Measurements from ENCODE around the gene SMPD3. TPM values are rescaled to one million over a fixed set of nuclear protein-coding genes. Genes with fewer than 3 reads are reported as not detected.
A peak's percentile ranks its signal among the peaks of the same experiment; 100 is the strongest.

The SMPD3 gene
- total RNA-seq, 1 experiment from 2014 or later: 0.42 TPM

DNA sequence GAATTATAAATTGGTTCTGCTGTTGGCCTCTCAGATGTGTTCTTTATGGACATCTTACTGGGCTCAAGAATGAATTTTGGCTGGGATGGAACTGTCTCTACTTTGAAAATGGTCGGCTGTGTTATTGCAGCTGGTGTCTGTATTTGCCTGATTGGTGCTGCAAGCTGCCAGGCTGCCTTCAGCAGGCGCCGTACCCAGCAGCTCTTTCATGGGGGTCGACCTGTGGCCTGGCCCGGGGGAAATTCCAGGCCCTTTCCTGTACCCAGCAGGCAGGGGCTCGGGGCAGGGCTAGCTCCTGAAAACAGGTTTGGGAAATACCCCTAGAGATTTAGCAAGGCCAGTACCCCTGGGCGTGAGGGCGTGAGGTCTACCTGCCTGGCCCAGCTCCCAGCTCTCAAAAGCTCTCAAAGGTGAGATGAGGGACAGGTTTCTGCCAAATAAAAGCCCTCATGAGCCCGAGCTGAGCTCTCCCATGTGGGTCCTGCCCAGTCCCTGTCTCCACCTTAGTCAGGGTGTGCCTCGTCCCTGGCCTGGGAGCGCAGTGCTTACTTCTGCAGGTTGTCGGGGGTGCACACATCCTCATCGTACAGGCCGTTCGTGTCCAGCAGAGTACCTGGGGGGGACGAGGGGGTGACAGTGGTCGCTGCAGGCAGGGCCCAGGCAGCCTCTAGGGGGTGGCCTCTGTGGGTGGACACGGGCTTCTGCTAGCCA is 85.2 kb downstream of the SMPD3 start:
- H3K4me3 ChIP-seq (ENCODE audit: insufficient read depth, low read depth, low read length): no peak overlapping the region
- H3K36me3 ChIP-seq (replicated peaks; ENCODE audit: control insufficient read depth, insufficient read depth, low read length): no peaks in the 10 kb centered on the region
- no peaks in the 10 kb centered on the region for H3K27me3 ChIP-seq (ENCODE audit: control insufficient read depth, insufficient read depth, low read length)
- peak; percentile 78 for DNase-seq

DNA sequence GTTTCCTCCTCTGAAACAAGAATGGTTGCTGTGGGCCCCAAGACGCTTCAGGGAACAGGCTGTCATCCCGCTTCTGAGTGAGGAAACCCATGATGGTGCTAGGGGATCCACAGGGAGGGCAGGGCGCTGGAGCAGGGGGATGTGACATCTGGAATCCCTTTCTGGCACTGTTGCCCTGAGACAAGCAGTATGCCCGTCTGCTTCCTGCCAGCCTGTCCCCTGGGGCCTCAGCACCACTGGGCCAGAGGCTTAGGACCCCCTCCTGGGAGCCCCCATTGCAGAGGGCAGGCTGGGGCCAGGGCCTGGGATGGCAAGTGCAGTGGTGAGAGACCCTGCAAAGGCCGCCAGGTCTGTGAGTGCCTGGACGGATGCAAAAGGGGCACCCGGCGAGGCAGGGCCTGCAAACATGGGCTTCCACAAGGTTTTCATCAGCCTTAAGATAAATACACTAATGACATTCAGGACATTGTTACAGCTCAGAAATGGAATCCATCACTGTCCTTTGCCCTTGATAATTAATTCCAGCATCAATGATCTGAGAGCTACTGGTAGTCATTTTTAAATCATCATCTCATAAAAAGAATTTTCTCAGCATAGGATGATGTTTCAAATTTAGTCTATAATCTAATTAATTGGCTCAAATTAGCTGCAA is 85.9 kb downstream of the SMPD3 start:
- no peak for DNase-seq
- H3K27me3 ChIP-seq (ENCODE audit: control insufficient read depth, insufficient read depth, low read length): no peaks in the 10 kb centered on the region
- no peak overlapping the region for H3K4me3 ChIP-seq (ENCODE audit: insufficient read depth, low read depth, low read length)
- no peaks in the 10 kb centered on the region; the same call in 1 of the 2 replicates for H3K36me3 ChIP-seq (replicated peaks; ENCODE audit: control insufficient read depth, insufficient read depth, low read length)

DNA sequence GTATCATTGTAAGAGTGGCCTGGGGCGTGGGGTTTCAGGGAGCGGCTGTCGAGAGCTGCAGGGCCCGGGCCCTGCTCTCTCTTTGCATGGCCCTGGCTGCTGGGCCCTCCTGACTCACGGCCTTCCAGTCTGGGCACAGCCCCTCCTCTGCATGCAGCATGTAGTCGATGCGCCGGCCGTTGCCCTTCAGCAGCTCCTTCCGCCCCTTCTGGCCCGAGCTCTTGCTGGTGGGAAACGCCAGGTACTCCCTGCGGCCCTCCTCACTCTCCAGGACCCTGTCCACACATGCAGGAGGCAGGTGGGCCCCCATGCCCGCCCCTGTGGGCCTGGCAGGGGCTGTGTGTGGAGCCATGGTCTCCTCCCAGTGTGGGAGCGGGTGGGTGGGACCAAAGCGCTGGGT is 86.8 kb downstream of the SMPD3 start:
- no peaks in the 10 kb centered on the region for H3K27me3 ChIP-seq (ENCODE audit: control insufficient read depth, insufficient read depth, low read length)
- DNase-seq: no peak
- no peak overlapping the region for H3K4me3 ChIP-seq (ENCODE audit: insufficient read depth, low read depth, low read length)

DNA sequence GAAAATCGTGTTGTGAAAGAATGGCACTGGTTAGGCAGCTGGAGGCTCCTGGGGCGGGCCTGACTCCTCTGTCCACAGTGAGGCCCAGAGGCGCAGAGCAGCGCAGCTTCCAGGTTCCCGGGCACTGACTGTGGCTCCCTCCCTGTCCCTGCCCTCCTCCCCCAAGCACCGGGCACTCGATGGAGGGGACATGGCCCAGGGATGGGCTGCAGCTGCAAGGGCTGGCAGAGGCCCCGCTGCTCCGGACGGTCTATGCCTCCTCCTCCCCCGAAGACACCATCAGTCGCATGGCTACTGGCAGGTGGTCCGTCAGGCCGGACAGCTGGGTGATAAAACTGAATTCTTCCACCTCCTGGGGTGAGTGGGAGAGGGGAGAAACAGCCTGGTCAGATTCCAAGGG is 87.4 kb downstream of the SMPD3 start:
- Histone ChIP-seq H3K36me3 (replicated peaks; ENCODE audit: control insufficient read depth, insufficient read depth, low read length) (peaks cover 8% of the 10 kb centered on the region), H3K4me3 (ENCODE audit: insufficient read depth, low read depth, low read length) (no peak overlapping the region), H3K27me3 (ENCODE audit: control insufficient read depth, insufficient read depth, low read length) (no peaks in the 10 kb centered on the region)
- DNase-seq: peak; percentile 52

More for the DNA sequence above, 86.8 kb downstream of the SMPD3 start:
- H3K36me3 ChIP-seq (replicated peaks; ENCODE audit: control insufficient read depth, insufficient read depth, low read length): peaks cover 6% of the 10 kb centered on the region

DNA sequence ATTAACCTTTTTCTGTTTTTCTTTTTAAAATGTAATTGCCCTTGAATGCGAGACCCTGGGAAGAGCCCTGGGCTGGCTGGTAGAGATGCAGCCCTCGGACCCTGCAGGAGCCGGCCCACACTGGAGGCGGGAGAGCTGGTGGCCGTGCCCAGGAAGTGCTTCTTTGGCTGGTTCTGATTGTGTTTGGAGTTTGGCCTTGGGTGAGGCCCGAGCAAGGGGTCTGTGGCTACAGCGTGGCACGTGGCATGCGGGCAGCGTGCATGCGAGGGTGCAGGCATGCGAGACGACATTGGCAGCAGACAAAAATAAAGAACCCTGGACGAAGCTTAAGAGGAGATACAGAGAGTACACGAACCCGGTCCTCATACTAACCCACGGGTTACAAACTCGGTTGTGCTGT is 87.8 kb downstream of the SMPD3 start:
- Histone ChIP-seq H3K27me3 (ENCODE audit: control insufficient read depth, insufficient read depth, low read length) (no peaks in the 10 kb centered on the region), H3K36me3 (replicated peaks; ENCODE audit: control insufficient read depth, insufficient read depth, low read length) (peaks cover 10% of the 10 kb centered on the region), H3K4me3 (ENCODE audit: insufficient read depth, low read depth, low read length) (no peak overlapping the region)
- peak; percentile 38 for DNase-seq

DNA sequence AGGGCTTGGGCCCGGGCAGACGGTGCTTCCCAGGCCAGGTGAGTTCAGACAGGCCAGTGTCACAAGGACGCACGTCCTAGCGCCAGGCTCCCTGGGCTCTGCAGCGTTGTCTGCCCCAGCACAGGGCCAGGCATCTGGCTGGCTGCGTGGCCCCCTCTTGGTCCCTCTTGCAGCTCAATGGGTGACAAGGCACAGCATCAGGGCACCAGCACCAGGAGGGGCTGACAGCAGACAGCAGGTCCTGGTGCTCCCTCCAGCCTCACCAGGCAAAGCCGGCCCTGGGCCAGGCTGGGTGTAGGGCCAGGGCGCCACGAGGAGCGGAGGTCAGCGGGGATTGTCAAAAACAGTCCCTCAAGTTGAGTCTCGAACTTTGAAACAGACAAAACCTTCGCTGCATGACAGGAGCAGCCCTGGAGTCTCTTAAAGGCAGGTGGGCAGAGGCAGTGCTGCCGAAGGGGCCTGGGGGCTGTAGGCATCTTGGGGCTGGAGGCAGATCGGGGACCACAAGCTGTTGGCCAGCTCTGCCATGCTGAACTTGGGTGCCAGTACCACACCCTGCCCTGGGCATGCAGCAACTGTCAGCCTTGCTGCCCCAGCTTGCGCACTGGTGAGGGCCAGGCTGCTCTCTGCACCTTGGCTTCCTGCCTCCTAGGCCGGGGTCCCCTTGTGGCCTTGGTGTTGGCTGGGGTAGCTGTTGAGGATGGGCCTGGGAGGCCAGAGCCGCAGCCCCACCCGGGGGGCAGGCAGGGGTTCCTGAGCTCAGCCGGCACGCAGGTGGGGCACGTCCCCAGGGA is 88.7 kb downstream of the SMPD3 start:
- Histone ChIP-seq H3K36me3 (replicated peaks; ENCODE audit: control insufficient read depth, insufficient read depth, low read length) (peaks cover 10% of the 10 kb centered on the region), H3K4me3 (ENCODE audit: insufficient read depth, low read depth, low read length) (no peak overlapping the region), H3K27me3 (ENCODE audit: control insufficient read depth, insufficient read depth, low read length) (no peaks in the 10 kb centered on the region)
- peak; percentile 62 for DNase-seq

DNA sequence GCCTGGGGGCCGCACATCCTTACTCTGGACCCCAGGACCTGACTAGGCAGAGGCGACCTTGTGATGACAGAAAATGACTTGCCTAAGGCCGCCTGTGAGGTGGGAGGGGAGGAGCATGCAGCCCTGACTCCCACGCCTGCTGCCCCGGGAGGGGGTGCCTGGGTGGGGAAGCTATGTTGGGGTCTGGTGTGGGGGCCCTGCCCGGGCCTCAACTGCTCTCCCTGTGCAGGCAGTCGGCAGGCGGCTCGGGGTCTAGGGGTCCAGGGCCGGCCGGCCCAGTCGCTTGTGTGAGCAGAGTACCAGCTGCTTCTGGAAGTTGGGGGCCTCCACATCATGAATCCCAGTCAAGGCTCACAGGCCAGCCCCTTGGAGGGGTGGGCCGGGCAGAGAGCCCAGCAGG is 89.4 kb downstream of the SMPD3 start:
- Histone ChIP-seq H3K4me3 (ENCODE audit: insufficient read depth, low read depth, low read length) (no peak overlapping the region), H3K27me3 (ENCODE audit: control insufficient read depth, insufficient read depth, low read length) (no peaks in the 10 kb centered on the region), H3K36me3 (replicated peaks; ENCODE audit: control insufficient read depth, insufficient read depth, low read length) (peaks cover 10% of the 10 kb centered on the region)
- DNase-seq: no peak

DNA sequence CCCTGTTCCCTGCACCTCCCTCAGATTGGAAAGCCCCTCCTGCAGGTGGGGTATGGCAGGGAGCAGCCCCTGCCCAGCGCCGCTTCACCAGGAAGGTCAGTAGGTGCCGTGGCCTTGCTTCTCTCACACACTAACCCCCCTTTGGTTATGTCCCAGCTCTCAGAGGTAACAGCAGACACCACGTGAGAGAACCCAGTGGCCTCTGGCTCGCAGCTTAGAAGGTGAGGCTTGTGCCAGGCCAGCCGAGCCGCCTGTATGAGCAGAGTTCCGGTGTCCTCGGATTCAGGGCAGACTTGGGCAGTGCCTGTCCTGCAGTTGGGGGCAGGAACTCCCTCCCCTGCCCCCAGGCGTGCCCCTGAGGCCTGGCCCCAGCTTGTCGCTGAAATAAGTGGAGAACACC is 90.4 kb downstream of the SMPD3 start:
- Histone ChIP-seq H3K36me3 (replicated peaks; ENCODE audit: control insufficient read depth, insufficient read depth, low read length) (peaks cover 17% of the 10 kb centered on the region), H3K27me3 (ENCODE audit: control insufficient read depth, insufficient read depth, low read length) (no peaks in the 10 kb centered on the region), H3K4me3 (ENCODE audit: insufficient read depth, low read depth, low read length) (no peak overlapping the region)
- no peak for DNase-seq

DNA sequence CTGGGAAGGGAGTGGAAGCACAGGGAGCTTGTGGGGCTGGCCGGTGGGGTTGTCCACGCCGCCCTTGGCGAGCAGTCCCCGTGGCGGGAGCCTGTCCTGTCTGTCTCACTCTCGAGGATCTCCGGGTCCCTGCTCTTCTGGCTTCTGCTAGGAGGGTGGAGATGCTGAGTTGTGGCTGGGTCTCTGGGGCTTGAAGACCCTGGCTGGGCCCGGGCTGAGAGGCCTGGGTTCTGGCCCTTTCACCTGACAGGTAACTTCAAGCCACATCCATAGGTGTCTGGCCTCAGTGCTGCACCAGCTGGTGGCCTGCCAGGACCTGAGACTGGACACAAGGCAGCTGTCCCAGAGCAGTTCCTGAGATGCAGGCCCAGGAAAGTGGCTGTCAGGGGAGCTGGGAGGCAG is 90.8 kb downstream of the SMPD3 start:
- no peak overlapping the region for H3K4me3 ChIP-seq (ENCODE audit: insufficient read depth, low read depth, low read length)
- H3K36me3 ChIP-seq (replicated peaks; ENCODE audit: control insufficient read depth, insufficient read depth, low read length): peaks cover 17% of the 10 kb centered on the region
- no peak for DNase-seq
- no peaks in the 10 kb centered on the region for H3K27me3 ChIP-seq (ENCODE audit: control insufficient read depth, insufficient read depth, low read length)

DNA sequence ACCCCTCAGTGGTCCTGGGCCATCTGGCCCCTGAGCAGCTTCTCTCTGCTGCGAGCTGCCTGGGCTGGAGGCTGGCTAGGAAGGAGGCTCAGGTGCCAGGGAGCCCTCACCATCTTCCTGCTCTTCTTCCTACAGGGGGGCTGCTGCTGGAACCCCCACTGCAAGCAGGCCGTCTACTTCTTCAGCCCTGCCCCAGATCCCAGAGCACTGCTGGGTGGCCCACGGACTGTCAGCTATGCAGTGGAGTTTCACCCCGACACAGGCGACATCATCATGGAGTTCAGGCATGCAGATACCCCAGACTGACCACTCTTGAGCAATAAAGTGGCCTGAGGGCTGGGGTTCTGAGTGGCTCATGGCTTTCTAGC is 91.4 kb downstream of the SMPD3 start:
- peaks cover 17% of the 10 kb centered on the region for H3K36me3 ChIP-seq (replicated peaks; ENCODE audit: control insufficient read depth, insufficient read depth, low read length)
- H3K4me3 ChIP-seq (ENCODE audit: insufficient read depth, low read depth, low read length): no peak overlapping the region
- no peak for DNase-seq
- no peaks in the 10 kb centered on the region for H3K27me3 ChIP-seq (ENCODE audit: control insufficient read depth, insufficient read depth, low read length)

DNA sequence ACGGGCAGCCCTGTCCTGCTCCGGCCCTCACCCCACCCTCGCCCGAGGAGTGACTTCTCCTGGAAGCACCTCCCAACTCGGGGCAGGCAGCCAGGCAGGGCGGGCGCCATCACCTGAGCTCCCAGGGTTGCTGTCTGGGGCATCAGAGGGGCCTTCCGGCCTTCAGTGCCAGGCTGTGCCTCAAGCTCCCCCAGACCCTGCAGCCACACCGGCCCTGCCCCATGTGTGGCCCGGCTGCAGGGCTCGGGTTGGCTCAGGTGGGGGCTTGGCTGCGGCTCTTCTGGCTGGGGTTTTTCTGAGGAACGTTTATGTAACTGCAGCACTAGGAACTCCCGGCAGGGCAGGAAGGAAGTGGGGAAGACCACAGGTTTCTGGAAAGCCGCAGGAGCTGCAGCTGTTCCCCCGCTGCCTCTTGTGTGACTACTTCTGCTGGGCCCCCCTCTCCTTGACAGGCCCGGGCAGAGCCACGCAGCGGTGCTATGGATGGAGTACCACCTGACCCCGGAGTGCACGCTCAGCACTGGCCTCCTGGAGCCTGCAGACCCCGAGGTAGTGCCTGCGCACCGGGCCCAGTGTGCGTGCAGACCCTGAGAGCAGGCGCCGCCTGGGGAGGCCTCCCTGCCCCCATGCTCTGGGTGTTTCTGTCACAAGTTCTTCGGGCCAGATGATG is 91.9 kb downstream of the SMPD3 start:
- Histone ChIP-seq H3K4me3 (ENCODE audit: insufficient read depth, low read depth, low read length) (no peak overlapping the region), H3K36me3 (replicated peaks; ENCODE audit: control insufficient read depth, insufficient read depth, low read length) (peaks cover 17% of the 10 kb centered on the region), H3K27me3 (ENCODE audit: control insufficient read depth, insufficient read depth, low read length) (no peaks in the 10 kb centered on the region)
- DNase-seq: peak; percentile 53

DNA sequence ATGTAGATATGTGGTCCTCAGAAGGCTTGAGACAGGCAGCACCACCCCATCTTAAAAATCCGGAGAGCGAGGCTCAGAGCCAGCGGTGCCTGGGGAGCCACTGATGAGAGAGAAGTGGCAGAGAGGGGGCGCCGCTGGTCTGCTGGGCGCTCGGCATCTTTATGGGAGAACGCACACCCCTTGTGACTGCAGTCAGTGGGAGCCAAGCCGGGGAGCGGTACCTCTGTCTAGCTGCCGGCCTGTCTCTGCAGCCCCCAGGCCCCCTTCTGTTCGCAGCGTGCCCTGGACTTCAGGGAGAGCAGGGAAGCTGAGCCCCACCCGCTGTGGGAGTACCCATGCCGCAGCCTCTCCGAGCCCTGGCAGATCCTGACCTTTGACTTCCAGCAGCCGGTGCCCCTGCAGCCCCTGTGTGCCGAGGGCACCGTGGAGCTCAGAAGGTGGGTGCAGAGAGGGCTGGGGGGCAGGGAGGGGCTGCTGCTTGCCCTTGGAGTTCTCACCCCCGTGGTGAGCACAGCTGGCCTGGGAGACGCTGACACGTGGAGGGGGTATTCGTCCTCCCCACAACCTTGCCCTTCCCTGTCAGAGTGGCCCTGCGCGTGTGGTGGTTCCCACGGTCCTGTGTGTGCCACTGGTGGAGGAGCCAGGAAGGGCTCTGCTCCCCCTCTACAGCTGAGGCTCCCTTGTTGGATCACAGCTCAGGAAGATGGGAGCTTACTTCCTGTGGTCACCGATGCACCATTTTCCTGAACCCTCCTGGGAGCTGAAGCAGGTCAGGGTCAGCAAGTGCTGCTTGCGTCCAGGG is 92.7 kb downstream of the SMPD3 start:
- DNase-seq: peak; percentile 89
- Histone ChIP-seq H3K36me3 (replicated peaks; ENCODE audit: control insufficient read depth, insufficient read depth, low read length) (peaks cover 17% of the 10 kb centered on the region), H3K27me3 (ENCODE audit: control insufficient read depth, insufficient read depth, low read length) (no peaks in the 10 kb centered on the region), H3K4me3 (ENCODE audit: insufficient read depth, low read depth, low read length) (no peak overlapping the region)

DNA sequence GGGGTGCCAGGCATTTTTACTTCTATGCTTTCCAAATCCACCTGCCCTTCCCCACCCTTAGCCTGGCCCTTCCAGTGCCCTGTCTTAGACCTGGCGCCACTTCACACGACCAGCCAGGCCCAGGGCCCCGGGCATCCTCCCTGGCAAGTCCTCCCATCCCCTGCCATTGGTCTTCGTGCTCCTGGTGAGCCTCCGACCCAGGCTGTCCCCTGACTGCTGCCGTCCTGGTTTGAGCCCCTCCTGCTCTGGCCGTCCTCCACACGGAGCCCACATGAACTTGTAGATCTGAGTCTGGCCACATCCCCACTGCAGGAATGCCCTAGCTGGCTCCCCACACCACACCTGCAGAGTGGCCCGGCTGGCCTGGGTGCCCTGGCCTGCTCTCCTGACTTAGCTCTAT is 93.5 kb downstream of the SMPD3 start:
- H3K27me3 ChIP-seq (ENCODE audit: control insufficient read depth, insufficient read depth, low read length): no peaks in the 10 kb centered on the region
- no peak overlapping the region for H3K4me3 ChIP-seq (ENCODE audit: insufficient read depth, low read depth, low read length)
- no peak for DNase-seq
- peaks cover 17% of the 10 kb centered on the region for H3K36me3 ChIP-seq (replicated peaks; ENCODE audit: control insufficient read depth, insufficient read depth, low read length)

DNA sequence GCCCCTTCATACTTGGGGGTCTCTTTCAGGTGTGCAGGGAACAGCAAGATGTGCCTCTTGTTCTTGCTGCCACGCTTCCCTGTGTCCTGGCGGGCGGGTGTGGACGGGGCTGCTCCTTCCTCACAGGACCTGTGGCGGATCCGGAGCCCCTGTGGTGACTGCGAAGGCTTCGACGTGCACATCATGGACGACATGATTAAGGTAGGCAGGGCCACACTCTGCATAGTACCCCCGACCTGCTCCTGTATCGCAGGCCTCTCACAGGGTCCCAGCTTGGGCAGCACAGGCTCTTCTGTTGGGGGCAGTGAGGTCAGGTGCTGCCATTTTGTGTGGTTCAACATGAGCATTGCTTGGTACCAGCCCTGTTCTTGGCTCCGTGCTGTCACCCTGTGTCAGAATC is 94.9 kb downstream of the SMPD3 start:
- Histone ChIP-seq H3K4me3 (ENCODE audit: insufficient read depth, low read depth, low read length) (no peak overlapping the region), H3K36me3 (replicated peaks; ENCODE audit: control insufficient read depth, insufficient read depth, low read length) (peaks cover 24% of the 10 kb centered on the region), H3K27me3 (ENCODE audit: control insufficient read depth, insufficient read depth, low read length) (no peaks in the 10 kb centered on the region)
- DNase-seq: no peak
